ENCODE data around the gene PSMD10.

PSMD10 gene

DNA sequence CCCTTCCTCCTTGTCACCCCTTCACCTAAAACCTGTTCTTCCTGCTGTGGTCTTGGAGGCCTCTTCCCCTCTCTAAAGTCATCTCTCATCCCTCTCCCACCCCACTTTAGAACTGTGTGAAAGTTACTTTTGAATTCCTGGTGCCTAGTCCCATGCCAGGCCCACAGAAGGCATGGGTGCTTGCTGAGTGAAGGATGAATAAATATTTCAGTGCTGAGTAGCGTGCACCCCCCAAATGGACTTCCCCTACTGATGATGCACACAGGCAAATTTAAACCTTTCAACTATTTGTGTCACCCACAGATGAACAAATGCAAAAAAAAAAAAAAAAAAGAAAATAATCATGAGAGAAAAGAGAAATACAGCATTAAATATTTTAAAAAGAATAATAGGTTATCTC, 19.8 kb downstream of the PSMD10 start:
- no peak for DNase-seq

DNA sequence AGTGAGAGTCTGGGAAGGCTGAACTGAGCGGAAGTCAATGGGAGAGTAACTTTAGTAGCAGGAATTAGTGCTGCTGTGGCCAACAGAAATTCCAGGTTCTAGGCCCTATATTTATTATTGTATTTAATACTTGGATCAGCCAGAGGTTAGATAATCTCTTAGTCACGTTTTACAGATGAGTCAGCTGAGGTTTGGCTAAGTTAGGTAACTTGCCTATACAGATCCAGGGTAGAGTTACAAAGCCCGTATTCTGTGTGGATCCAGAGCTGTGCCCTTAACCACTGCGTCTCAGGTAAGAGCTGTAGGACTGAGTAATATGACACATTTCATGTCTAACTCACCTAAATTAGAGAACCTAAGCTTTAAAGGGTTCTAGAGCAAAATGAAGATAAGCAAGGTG, 20.5 kb downstream of the PSMD10 start:
- DNase-seq = no peak

DNA sequence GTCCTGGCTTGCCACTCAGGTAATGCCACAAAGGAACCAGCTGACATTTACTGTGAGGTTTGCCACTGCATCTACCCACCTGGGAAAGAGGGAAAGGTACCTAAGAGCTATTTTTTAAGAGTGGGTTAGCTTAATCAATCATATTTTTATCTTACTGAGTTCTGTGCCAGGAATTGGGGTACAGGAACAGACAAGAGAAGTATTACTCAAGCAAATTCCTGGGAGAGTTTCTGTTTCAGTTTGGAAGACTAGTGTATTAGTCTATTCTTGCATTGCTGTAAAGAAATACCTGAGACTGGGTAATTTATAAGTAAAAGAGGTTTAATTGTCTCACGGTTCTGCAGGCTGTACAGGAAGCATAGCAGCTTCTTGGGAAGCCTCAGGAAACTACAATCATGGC, 23.2 kb downstream of the PSMD10 start:
- no peak for DNase-seq

DNA sequence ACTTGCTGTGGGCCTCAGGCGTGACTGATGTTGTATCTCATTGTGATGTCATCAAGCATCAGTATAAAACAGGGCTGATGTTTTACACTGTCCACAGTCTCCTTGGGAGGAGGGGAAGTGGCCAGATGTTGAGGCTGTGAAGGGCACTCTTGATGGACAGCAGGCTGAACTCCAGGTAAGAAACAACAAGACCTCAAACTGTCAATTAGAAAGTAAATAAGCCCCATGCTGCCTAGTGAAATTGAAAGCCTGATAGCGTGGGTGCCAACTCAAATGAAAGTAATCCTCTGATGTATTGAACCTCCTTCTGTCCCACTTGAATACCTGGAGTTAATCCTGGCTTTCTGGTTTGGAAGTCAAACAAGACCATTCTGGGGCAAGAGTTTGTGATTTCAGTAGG, 26.7 kb downstream of the PSMD10 start:
- no peak for DNase-seq

DNA sequence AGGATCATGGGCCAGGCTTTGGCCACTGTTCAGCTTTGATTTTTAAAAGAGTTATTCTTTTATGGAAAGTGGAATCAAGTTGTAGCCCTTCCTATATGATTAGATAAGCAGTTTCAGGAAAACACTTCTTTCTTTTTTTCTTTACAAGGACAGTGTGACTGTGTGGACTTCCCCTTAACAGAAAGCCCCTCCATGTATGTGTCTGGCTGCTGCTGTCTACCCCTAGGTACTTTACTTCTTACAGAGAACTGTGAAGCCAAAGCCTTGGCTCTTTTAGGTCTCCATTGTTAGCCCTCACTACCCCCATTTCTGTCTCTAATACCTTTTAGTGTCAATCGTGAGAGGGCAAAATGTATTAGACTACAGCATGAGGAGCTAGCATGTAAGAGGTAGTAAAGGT, 27.3 kb downstream of the PSMD10 start:
- no peak for DNase-seq

DNA sequence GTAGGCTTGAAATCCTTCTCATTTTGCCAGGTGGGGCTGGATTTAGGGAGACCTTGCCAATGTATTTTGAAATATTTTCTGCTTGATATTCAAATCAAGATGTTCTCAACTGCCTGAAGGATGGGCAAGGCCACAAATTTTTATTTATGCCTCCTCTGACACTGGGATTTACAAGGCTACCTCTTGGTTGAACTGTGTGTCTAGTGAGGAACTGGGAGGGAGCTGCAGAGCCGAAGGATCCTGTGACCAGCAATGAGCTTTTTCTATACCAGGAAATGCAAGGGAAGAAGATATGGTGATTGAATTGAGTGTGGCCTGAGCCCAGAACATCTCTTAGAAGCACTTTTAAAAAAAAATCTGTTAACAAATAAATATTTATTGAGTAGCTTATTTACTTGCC, 31.5 kb downstream of the PSMD10 start:
- no peak for DNase-seq

DNA sequence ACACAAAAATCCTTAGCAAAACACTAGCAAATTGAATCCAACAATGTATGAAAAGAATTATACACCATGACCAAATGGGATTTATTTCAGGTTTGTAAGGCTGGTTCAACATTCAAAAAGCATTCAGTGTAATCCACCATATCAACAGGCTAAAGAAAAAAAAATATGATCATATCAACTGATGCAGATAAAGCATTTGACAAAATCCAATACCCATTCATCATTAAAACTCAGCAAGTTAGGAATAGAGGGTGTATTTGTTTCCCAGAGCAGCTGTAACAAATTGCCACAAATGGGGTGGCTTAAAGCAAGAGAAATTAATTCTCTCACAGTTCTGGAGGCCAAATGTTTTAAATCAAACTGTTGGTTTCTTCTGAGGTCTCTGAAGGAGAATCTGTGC, 35.8 kb downstream of the PSMD10 start:
- no peak for DNase-seq

DNA sequence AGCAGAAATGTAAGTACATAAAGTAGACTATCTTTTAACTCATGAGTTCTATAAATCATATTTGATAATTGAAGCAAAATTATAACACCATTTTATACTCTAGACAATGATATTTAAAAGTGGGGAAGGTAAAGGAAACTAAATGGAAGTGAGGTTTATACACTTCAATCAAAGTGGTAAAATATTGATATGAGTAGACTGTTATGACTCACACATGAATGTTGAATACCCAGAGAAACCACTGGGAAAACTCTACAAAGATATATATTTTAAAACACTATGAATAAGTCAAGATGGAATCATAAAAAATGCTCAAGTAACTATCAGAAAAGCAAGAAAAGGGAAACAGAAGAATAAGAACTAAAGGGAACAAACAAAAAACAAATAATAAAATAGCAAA, 38.1 kb downstream of the PSMD10 start:
- no peak for DNase-seq

DNA sequence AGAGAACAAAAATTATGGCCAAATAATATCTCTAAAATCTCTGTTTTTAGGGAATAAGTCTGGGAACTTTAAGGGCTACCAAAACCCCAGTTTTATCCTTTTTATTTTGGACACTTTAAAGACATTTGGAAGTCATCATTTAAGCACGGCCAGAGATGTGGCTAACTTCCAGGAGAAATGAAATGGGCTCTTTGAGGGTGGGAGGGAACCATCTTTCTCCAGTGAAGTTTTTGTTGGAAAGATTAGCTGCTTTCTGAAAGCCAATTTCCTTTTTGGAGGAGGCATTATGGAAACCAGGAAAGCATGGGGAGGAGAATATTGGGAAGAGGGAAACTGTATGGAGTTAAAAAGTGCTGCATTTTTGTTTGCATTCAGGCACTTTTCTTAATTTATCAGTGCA, 41.7 kb downstream of the PSMD10 start:
- DNase-seq = no peak

DNA sequence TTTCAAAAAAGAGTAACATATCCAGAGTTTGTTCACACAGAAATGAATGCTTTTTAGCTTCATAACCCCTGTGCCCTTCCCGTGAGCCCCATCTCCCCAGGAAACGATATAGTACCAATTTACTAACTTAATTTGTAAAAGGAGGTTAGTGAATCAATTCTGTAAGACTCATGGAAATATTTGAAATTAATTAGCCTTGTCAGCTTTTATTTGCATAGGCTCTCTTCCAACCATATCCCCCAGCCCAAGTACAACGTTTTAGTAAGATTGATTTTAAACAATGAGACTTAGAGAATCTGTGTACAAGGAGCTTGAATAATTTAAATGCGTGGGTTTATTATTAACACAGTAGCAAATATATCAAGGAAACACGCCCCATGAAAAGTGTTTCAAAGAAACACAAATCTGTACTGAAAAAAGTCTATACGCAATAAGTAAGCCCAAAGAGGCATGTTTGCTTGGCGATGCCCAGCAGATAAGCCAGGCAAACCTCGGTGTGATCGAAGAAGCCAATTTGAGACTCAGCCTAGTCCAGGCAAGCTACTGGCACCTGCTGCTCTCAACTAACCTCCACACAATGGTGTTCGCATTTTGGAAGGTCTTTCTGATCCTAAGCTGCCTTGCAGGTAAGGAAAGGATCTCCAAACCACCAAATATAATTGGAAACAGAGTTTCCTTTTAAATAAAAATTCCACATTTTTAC, 46.6 kb downstream of the PSMD10 start, which contains the start of gene VSIG1:
Gene VSIG1 (plus strand): TSS at position 512 of the 703 bp plus-strand sequence. CDS start 66 bp downstream, at position 578.
- no peak for DNase-seq

DNA sequence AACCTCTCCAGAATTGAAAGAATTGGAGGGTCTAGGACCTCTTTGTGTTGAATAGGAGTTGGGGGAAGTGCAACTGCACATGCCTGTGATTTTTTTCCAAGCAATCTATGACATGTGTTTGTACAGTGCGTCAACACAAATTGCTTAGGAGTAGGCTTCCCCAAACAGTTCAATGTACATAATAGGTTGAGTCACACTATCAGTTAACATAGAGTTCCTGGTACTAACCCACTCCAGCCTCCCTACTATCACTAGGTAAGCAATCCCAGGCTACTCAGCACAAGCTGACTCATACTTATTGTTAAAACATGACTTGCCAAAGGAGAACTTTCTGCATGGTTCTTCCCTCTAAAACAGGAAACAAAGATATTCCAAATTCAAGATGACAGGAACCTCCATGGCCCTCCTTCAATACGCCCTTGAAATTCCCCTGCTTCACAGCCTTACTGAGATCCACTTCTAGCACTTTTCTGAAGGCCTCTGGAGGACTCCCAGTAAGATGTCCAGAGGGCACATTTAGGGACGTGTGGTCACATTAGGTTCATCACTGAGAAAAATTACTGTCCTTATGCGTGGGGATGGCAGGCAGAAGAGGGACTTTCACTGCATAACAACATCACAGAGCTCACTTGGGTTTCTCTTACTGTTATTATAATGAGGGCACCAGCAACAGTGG, 54.9 kb downstream of the PSMD10 start:
- DNase-seq = no peak

DNA sequence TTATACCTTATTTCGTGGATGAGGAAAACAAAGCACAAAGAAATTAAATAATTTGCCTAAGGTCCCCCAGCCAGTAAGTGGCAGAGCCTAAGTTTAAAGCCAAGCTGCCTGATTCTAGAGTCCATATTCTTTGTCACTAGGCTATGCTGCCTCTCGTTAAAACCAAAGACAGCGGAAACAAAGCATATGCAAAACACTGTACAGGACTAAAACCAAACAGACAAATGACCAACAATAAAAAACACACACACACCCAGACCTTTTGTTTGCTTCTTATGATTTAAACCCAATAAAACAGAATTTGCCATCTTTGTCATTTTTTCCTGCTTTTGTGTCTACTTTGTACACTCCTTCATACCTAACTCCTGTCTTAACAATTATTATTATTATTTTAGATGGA, 56.6 kb downstream of the PSMD10 start:
- no peak for DNase-seq
